ENCODE measurements around the gene CLMP. TPM values are rescaled to one million over a fixed set of nuclear protein-coding genes. Genes with fewer than 3 reads are reported as not detected.
"Not testable (repeated sequence)": the region's sequence is repeated elsewhere in the genome, so short reads cannot be mapped to it uniquely, and the experiment has no call there.

CLMP gene
- total RNA-seq, 1 donor from 2014 or later = under 0.01 TPM

- no peak for DNase-seq (ENCODE audit: low read depth in 2 of 2)
Measured at GRCh38 chr11:123135863-123136446, 59.1 kb downstream of the CLMP start.

GRCh38 chr11:123132881-123133280 lies 62.2 kb downstream of the CLMP start:
- DNase-seq (ENCODE audit: low read depth in 2 of 2) = no peak

- peak in 1 of 2 donors; percentile 43 for DNase-seq (ENCODE audit: low read depth in 2 of 2)
Measured at GRCh38 chr11:123132034-123132766, 62.8 kb downstream of the CLMP start.

GRCh38 chr11:123129920-123130319 lies 65.1 kb downstream of the CLMP start:
- DNase-seq (ENCODE audit: low read depth in 2 of 2) = no peak

GRCh38 chr11:123125169-123125568 lies 69.9 kb downstream of the CLMP start:
- no peak for DNase-seq (ENCODE audit: low read depth in 2 of 2)

GRCh38 chr11:123122852-123123251 lies 72.2 kb downstream of the CLMP start:
- DNase-seq (ENCODE audit: low read depth in 2 of 2) = peak in 1 of 2 donors; percentile 12

GRCh38 chr11:123122341-123122740 lies 72.7 kb downstream of the CLMP start:
- DNase-seq (ENCODE audit: low read depth in 2 of 2) = peak; percentile 22 to 33

- no peak for DNase-seq (ENCODE audit: low read depth in 2 of 2)
Measured at GRCh38 chr11:123116486-123116885, 78.6 kb downstream of the CLMP start.

GRCh38 chr11:123111465-123111864 lies 83.6 kb downstream of the CLMP start:
- peak; percentile 15 to 50 for DNase-seq (ENCODE audit: low read depth in 2 of 2)

GRCh38 chr11:123110397-123110796 lies 84.7 kb downstream of the CLMP start:
- no peak for DNase-seq (ENCODE audit: low read depth in 2 of 2)

GRCh38 chr11:123107945-123108495 lies 87.0 kb downstream of the CLMP start:
- DNase-seq (ENCODE audit: low read depth in 2 of 2) = no peak

- no peak for DNase-seq (ENCODE audit: low read depth in 2 of 2)
Measured at GRCh38 chr11:123104697-123105096, 90.4 kb downstream of the CLMP start.

GRCh38 chr11:123103326-123103980 lies 91.6 kb downstream of the CLMP start:
- DNase-seq (ENCODE audit: low read depth in 2 of 2) = peak; percentile 38 to 65

- DNase-seq (ENCODE audit: low read depth in 2 of 2) = no peak
Measured at GRCh38 chr11:123100379-123101085, 94.5 kb downstream of the CLMP start.

GRCh38 chr11:123098990-123099389 lies 96.1 kb downstream of the CLMP start:
- DNase-seq (ENCODE audit: low read depth in 2 of 2) = no peak

- DNase-seq (ENCODE audit: low read depth in 2 of 2) = no peak
Measured at GRCh38 chr11:123093739-123094138, 101.3 kb downstream of the CLMP start.

GRCh38 chr11:123091506-123091905 lies 103.5 kb downstream of the CLMP start:
- DNase-seq (ENCODE audit: low read depth in 2 of 2) = no peak

GRCh38 chr11:123090168-123090567 lies 104.9 kb downstream of the CLMP start:
- not testable (repeated sequence) for DNase-seq (ENCODE audit: low read depth in 2 of 2)

GRCh38 chr11:123088896-123089295 lies 106.2 kb downstream of the CLMP start:
- DNase-seq (ENCODE audit: low read depth in 2 of 2) = not testable (repeated sequence)

- not testable (repeated sequence) for DNase-seq (ENCODE audit: low read depth in 2 of 2)
Measured at GRCh38 chr11:123087657-123088056, 107.4 kb downstream of the CLMP start.

GRCh38 chr11:123086305-123086704 lies 108.7 kb downstream of the CLMP start:
- no peak for DNase-seq (ENCODE audit: low read depth in 2 of 2)

- DNase-seq (ENCODE audit: low read depth in 2 of 2) = no peak
Measured at GRCh38 chr11:123085497-123085896, 109.6 kb downstream of the CLMP start.

Data from dermis microvascular lymphatic vessel endothelial cell (primary cell).